Esophagus squamous epithelium (tissue), 4 donors: Measurements from ENCODE around the gene RPTOR.

Experiments used
- CTCF ChIP-seq, 6 experiments: fragments of 450-650 bp in 4 of 6; fragments of 200-600 bp in 2 of 6; sonication (generic) in 2 of 6; IDR thresholded peaks; one replicate each; pipeline ENCODE4 v1.5.1; 2016 to 2019; ENCODE audit warnings: antibody characterized with exemption in 6 of 6, mild to moderate bottlenecking in 4 of 6, moderate library complexity in 4 of 6
- POLR2A ChIP-seq, 4 donors: fragments of 450-650 bp; IDR thresholded peaks; one replicate each; pipeline ENCODE4 v1.6.1; 2017; ENCODE audit warnings: antibody characterized with exemption in 4 of 4, mild to moderate bottlenecking in 4 of 4, moderate library complexity in 3 of 4

DNA sequence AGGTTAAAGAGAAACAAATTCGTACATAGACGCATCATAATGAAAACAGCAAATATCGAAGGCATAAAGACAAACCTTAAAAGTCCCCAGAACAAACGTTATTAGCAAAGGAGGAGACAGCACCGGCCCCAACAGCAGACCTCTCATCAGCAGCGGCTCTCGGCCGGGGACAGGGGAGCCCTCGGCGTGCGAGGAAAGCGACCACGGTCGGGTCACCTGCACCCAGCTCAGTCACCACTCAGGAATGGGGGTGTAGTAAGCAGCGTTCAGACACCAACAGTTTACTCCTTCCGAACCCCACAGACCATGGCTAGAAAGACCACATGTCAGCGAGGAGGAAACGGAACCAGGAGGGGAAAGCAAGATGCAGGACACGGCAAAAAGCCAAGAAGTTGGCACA lies 337.7 kb downstream of the RPTOR start:
- no peak for TF ChIP-seq CTCF (IDR thresholded peaks at IDR 0.05)
- TF ChIP-seq POLR2A (IDR thresholded peaks at IDR 0.05), result no peak
